HG03139 (cell line): ENCODE measurements around the gene APBA2.
"Not testable (repeated sequence)": the region's sequence is repeated elsewhere in the genome, so short reads cannot be mapped to it uniquely, and the experiment has no call there.

Experiments
- ATAC-seq: cut with Tn5 transposase; IDR thresholded peaks from one replicate; pipeline ENCODE4 v1.9.1; 2021; ENCODE audit not compliant: unreplicated experiment

Gene APBA2

DNA sequence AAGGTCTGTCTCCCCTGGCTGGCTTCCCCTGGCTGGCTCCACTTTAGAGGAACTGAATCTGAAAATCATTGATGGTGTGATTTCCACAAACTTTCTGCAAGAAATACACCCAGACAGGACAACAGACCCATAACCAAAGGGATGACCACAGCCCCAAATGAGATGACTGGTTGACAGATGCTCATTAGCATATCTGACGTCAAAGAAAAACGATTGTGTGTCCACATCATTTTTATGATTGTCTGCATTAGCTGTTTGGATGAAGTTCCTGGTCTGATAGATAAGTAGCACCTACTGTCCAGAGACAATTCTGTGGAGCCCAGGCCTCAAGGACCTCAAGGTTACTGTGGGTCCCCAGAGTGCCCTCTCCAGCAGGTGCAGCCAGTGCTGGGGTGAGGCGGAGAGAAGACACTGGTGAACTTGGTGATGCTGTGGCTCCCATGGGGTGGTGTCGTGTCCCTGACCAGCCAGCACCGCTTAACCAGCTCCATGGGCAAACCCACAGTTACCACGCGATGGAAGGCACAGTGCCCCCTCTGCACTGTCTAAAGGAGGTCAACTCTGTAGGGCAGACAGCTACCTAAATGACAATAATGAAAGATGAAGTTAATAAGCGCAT, 256.5 kb downstream of the APBA2 start:
- ATAC-seq, result no peak

GRCh38 chr15:29143293-29143692, 257.5 kb downstream of the APBA2 start:
- ATAC-seq, result no peak

DNA sequence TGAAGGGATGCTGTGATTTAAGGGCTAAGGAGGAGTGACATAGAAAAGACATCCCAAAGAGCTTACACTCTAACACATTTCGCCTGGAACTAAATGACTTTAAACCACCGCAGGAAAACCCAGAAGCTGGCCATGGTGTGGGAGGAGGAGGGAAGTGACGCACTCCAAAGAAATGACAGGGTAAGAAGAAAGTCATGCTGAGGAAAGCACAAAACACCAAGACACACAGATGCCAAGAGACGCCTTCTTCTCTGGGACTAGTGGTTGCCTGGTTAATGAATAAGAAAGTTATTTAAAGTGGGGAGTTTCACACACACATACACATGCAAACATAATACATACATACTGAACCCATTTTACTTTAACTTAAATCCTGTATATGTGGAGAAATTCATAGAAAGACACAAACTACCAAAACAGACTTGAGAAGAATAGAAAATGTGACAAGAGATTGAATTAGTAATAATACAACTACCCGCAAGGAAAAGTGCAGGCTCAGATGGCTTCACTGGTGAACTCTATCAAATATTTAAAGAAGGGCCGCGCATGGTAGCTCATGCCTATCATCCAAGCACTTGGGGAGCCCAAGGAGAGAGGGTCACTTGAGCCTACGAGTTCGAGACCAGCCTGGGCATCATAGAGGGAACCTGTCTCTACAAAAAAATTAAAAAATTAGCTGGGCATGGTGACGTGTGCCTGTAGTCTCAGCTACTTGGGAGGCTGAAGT, 258.3 kb downstream of the APBA2 start:
- ATAC-seq, result no peak

DNA sequence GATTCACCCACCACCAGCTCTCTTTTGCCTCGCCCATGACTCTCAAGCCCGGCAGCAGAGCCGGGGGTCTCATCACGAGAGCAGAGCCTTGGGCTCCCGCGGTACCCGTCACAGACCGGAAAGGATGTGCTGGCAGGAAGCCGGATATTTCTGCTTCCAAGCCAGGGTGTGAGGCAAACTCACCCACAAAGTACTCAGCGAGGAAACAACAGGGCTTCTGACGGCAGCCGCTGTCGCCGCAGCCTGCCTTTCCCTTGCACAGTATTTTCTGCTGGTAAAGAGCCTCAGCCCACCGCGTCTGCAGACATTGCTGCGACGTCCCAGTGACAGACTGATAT, 263.9 kb downstream of the APBA2 start:
- no peak for ATAC-seq

GRCh38 chr15:29150515-29151483, 265.0 kb downstream of the APBA2 start:
- no peak for ATAC-seq

GRCh38 chr15:29151484-29151857, 265.7 kb downstream of the APBA2 start:
- ATAC-seq, result no peak

DNA sequence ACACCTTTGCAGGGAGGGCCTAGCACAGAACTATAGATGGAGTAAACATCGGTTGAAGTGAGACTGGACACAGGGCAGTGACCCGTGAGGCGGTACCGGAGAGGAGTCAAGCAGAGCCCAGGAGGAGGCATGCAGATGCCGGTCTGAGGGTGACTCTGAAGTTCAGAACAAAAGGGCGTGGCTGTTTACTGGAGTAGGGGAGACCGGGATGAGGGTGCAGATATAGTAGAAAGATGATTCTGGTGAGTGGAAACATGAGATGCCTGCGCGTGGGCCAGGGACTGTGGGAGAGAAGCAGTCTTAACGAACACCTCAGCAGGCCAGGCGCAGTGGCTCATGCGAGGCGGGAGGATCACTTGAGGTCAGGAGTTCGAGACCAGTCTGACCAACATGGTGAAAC, 270.7 kb downstream of the APBA2 start:
- no peak for ATAC-seq

DNA sequence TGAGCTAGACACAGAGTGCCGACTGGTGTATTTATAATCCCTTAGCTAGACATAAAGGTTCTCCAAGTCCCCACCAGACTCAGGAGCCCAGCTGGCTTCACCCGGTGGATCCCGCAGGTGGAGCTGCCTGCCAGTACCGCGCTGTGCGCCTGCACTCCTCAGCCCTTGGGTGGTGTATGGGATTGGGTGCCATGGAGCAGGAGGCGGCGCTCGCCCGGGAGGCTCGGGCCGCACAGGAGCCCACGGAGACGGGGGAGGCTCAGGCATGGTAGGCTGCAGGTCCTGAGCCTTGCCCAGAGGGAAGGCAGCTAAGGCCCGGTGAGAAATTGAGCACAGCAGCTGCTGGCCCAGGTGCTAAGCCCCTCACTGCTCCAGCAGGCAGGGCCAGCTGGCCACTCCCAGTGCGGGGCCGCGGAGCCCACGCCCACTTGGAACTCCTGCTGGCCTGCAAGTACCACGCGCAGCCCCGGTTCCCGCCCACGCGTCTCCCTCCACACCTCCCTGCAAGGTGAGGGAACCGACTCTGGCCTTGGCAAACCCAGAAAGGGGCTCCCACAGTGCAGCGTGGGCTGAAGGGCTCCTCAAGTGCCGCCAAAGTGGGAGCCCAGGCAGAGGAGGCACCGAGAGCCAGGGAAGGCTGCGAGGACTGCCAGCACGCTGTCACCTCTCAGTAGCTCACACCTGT, 274.1 kb downstream of the APBA2 start:
- ATAC-seq, result no peak

- no peak for ATAC-seq
Measured at GRCh38 chr15:29162411-29162810, 276.6 kb downstream of the APBA2 start.

DNA sequence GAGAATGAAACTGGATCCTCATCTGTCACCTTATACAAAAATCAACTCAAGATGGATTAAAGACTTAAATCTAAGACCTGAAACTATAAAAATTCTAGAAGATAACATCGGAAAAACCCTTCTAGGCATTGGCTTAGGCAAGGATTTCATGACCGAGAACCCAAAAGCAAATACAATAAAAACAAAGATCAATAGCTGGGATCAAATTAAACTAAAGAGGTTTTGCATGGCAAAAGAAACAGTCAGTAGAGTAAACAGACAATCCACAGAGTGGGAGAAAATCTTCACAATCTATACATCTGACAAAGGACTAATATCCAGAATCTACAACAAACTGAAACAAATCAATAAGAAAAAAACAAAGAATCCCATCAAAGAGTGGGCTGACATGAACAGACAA, 281.3 kb downstream of the APBA2 start:
- ATAC-seq, result not testable (repeated sequence)
